ENCODE data around the gene KNDC1.

GRCh38 chr10:133249094-133249780, 89.2 kb downstream of the KNDC1 start:
- no peak for TF ChIP-seq CTCF (IDR thresholded peaks at IDR 0.05; ENCODE audit: poor library complexity, severe bottlenecking)
- TF ChIP-seq EZH2 (IDR thresholded peaks at IDR 0.05; ENCODE audit: borderline replicate concordance, insufficient read depth, low read length, poor library complexity, severe bottlenecking) = no peak
- TF ChIP-seq SMC3 (conservative IDR thresholded peaks at IDR 0.05; ENCODE audit: poor library complexity) = no peak
- TF ChIP-seq EP300 (conservative IDR thresholded peaks at IDR 0.05; ENCODE audit: poor library complexity, severe bottlenecking) = no peak
